ENCODE measurements around the gene ERC2.

DNA sequence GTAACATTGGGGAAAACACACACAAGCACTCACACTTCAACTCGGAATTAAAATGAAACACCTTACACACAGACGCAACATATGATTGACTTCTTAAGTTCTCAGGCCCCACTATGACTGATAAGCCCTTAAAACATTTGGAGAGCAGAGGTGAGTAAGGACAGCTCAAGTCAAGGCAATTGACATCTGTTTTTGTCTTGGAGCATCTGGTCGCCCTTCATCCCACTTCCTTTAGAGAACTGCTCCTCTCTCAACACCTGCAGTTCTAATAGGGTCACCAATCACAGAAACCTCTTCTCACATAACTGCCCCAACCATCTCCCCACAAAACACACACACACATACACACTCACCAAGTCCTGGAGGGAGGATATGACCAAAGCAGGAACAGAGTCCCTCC is 43.4 kb downstream of the ERC2 start:
- TF ChIP-seq POLR2A (IDR thresholded peaks at IDR 0.05; ENCODE audit: low read depth, low read length) = no peak
- TF ChIP-seq TAF1 (IDR thresholded peaks at IDR 0.05; ENCODE audit: borderline replicate concordance, low read depth, low read length) = no peak

Measured in GM12892 (cell line).